Loucy (cell line): ENCODE measurements around the gene HDLBP.

Source experiments
- EZH2phosphoT487 ChIP-seq: fragments of 200-600 bp; IDR thresholded peaks from 2 replicates; pipeline ENCODE4 v1.6.1; 2018; ENCODE audit warnings: antibody characterized with exemption, mild to moderate bottlenecking, moderate library complexity, borderline replicate concordance
- TF ChIP-seq, protein P1 (sequence below): fragments of 200-600 bp; sonication (generic); conservative IDR thresholded peaks from 2 replicates; pipeline ENCODE4 v1.5.1; 2014; ENCODE audit warnings: mild to moderate bottlenecking, antibody characterized with exemption, low read length

- no peak for TF ChIP-seq EZH2phosphoT487
- TF ChIP-seq, protein P1, sequence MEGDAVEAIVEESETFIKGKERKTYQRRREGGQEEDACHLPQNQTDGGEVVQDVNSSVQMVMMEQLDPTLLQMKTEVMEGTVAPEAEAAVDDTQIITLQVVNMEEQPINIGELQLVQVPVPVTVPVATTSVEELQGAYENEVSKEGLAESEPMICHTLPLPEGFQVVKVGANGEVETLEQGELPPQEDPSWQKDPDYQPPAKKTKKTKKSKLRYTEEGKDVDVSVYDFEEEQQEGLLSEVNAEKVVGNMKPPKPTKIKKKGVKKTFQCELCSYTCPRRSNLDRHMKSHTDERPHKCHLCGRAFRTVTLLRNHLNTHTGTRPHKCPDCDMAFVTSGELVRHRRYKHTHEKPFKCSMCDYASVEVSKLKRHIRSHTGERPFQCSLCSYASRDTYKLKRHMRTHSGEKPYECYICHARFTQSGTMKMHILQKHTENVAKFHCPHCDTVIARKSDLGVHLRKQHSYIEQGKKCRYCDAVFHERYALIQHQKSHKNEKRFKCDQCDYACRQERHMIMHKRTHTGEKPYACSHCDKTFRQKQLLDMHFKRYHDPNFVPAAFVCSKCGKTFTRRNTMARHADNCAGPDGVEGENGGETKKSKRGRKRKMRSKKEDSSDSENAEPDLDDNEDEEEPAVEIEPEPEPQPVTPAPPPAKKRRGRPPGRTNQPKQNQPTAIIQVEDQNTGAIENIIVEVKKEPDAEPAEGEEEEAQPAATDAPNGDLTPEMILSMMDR, result no peak
These were observed 36.1 kb downstream of the HDLBP start for GRCh38 chr2:241279413-241279812.
